GM18508 (cell line): Measurements from ENCODE around the gene TNFRSF1A.

ENCODE experiments used
- ATAC-seq: cut with Tn5 transposase; IDR thresholded peaks from one replicate; pipeline ENCODE4 v1.9.1; 2021; ENCODE audit warnings: moderate number of reproducible peaks; ENCODE audit not compliant: insufficient read depth, unreplicated experiment

Gene TNFRSF1A

DNA sequence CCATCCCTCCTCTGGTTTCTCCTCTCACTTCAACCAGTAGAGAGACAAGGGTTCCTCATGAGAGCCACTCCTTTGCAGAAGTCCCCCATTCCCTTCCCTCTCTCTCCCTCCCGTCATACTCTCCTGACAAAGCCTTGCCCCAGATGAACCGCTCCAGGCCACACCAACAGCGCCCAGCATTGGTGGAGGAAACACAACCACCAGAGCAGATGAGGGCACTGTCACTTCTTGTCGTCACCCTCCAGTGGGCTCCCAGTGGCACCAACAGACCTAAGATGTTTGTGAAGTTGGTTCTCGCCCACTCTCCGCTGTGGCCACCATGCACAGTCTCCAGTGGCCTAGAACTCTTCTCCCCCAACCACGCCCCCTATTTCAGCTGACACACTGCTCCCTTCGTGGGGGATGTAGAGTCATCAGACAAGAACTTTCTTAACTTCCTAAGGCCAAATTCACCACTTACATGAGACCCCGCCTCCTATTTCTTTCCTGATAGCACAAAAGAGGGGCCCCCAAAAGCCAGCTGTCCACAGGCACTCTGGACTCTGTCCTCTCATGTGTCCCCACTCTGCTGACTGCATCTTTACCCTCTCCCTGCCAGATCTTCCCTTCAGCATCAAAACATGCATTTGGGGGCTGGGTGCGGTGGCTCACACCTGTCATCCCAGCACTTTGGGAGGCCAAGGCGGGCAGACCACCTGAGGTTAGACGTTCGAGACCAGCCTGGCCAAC is 60.6 kb downstream of the TNFRSF1A start:
- no peak for ATAC-seq

DNA sequence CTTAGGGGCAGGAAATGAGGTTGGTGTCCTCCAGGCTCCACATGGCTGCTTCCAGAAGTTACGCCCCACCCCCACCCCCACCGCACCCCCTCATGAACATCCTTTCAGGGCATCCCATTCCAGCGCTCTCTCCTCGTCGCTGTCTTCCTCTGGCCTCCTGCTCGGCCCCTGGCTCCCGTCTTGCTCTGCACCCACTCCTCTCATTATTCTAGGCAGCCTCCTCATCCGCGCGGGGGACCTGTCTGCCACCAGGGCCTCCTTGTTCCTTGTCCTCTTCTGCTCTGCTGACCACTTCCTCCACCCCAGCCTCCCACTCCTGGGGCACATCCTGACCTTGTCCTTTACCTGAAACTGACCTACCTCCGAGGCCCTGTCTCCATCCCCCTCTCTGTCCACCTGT is 61.2 kb downstream of the TNFRSF1A start:
- ATAC-seq = no peak

DNA sequence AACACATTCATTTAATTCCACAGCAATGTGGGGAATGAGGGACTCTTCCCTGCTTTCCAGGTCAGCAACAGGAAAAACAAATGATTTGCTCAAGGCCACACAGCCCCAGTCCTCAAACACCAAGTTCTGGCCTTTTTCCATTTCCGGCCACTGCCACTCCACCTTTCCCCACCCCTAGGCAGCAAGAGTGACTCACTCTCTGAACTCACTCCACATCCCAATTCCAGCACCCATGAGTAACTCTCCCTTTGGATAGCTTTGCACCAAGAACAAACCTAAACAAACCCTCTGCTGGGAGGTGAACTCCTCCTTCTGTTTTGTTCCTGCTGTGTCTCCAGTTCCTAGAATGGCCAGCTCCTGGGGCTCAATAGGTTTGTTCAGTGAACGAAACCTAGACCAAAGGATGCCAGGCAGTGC is 61.8 kb downstream of the TNFRSF1A start:
- ATAC-seq = no peak

DNA sequence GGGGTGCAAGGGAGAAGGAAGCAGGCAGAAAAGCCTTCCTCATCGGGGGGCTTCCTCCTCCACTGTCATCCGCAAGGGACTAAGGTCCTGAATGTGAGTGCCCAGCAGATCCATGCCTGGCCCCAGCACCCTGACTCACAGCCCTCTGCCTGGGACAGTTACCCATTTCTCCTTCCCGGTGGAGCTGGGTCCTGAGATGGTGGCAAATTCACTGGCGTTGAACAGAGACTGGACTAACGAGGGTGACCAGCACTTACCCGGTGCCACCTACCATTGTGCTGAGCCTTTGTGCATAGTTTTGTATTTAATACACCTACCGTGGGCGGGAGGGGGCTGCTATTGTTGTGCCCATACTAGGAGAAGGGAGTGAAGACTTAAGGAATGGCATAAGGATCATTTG is 62.2 kb downstream of the TNFRSF1A start:
- no peak for ATAC-seq

DNA sequence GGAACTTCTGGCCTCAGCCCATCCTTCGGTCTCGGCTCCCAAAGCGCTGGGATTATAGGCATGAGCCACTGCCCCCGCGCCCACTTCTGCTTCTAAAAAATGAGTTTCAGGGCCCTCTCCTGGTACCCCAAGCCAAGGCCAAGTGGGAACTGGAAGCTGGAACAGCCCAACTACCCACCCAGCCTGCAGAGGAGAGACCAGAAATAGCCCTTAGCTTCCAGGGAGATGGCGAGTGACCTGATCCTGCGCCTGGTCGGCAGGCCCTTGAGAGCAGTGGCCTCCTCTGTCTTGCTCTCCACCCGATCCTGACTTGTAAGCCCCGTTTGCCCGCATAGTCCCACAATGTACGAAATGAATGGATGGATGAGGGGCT is 62.6 kb downstream of the TNFRSF1A start:
- no peak for ATAC-seq
